H1 (cell line): ENCODE results near the gene CNTN5. TPM values are rescaled to one million over a fixed set of nuclear protein-coding genes. Genes with fewer than 3 reads are reported as not detected.

Experiments
- CBX8 ChIP-seq: fragments of 300-800, 300-1000 bp; sonication (generic); IDR thresholded peaks from 2 replicates; pipeline ENCODE4 v1.7.1; 2016; ENCODE audit warnings: low read depth, low read length, borderline replicate concordance
- CHD7 ChIP-seq: fragments of 300-600 bp; sonication (generic); IDR thresholded peaks from 2 replicates; pipeline ENCODE4 v1.7.1; 2012; ENCODE audit warnings: low read length, moderate library complexity, mild to moderate bottlenecking, inconsistent platforms; ENCODE audit not compliant: insufficient replicate concordance
- CTBP2 ChIP-seq: IDR thresholded peaks from 2 replicates; pipeline ENCODE4 v1.7.0; 2011; ENCODE audit warnings: borderline replicate concordance, mild to moderate bottlenecking, moderate library complexity, mixed read lengths, low read length; ENCODE audit not compliant: insufficient read depth, insufficient read length
- TAF7 ChIP-seq: optimal IDR thresholded peaks from 2 replicates; pipeline ENCODE3; 2011; ENCODE audit warnings: low read depth, mild to moderate bottlenecking, inconsistent platforms, low read length, moderate library complexity, borderline replicate concordance
- TEAD4 ChIP-seq: IDR thresholded peaks from 2 replicates; pipeline ENCODE4 v1.6.1; 2012; ENCODE audit warnings: low read depth, low read length, inconsistent platforms, mixed read lengths
- polyA plus RNA-seq, 7 experiments: library from polyadenylated mRNA; depleted of rRNA in 3 of 7; stranded (reverse) in 5 of 7; unstranded in 2 of 7; fragments of >200 nt in 5 of 7; fragments of 200-250 nt in 2 of 7; gene quantifications; 1 replicate in 5 of 7; 2 replicates in 1 of 7; 4 replicates in 1 of 7; pipeline versions ENCODE4 v1.2.1 to v1.2.3, GENCODE V29; 2011 to 2013; ENCODE audit warnings: missing spikeins in 2 of 7, mixed read lengths in 2 of 7
- total RNA-seq: library from RNA; stranded (reverse); fragmentation: NEBNext Ultra II Directional; extraction: Animal tissue kit (Norgen Biotek cat#: 25700); gene quantifications from 2 replicates; pipeline ENCODE4 v1.2.1, GENCODE V29; 2021

CNTN5 gene
- total and polyA plus RNA-seq, 2 of the 8 experiments (the other 6 are each of a cell fraction or from before 2014, with no cell fraction given), result not detected

DNA sequence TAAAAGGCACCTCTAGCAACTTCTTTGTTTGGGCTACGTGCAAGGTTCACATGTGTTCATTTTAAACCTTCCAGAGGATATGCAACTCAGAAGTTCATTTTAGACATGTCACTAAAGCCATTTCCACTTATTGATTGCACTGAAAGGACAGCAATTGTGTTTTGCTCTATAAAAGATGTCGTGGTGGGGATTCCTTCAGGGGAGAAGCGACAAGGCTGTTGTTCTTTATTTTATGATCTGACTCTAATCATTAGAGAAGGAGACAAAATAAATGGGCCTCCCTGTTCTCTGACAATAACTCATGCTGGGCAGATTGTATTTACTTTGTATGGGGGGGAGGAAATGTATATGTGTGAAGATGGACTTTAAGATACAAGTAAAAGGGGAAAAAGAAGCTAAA, 1296.2 kb downstream of the CNTN5 start (continued):
- TF ChIP-seq CHD7 (no peak), TAF7 (no peak), CBX8 (no peak), CTBP2 (no peak), TEAD4 (no peak)
